Kidney epithelial cell (primary cell): ENCODE results near the gene ISOC2. TPM values are rescaled to one million over a fixed set of nuclear protein-coding genes. Genes with fewer than 3 reads are reported as not detected.

Experiments
- DNase-seq: peaks from one replicate; pipeline ENCODE4 v3.0.0-alpha.2; 2010; ENCODE audit warnings: low read depth
- H3K27me3 ChIP-seq: 2 replicates; pipeline ENCODE4 v1.6.0; 2011; ENCODE audit warnings: low read length; ENCODE audit not compliant: control insufficient read depth, insufficient read depth
- H3K36me3 ChIP-seq: 2 replicates; pipeline ENCODE4 v1.5.1; 2011; ENCODE audit warnings: low read length; ENCODE audit not compliant: control insufficient read depth, insufficient read depth
- H3K4me3 ChIP-seq: 2 replicates; pipeline ENCODE4 v1.5.1; 2011; ENCODE audit warnings: low read depth, mild to moderate bottlenecking, control low read depth, low read length
- CTCF ChIP-seq: IDR thresholded peaks from 2 replicates; pipeline ENCODE4 v1.5.1; 2011; ENCODE audit warnings: mild to moderate bottlenecking, moderate library complexity, low read length, control low read depth, inconsistent platforms; ENCODE audit not compliant: insufficient read depth, poor library complexity, severe bottlenecking
- total RNA-seq: library from RNA; depleted of rRNA; stranded (reverse); fragments of >200 nt; gene quantifications from 2 replicates; pipeline ENCODE4 v1.2.3, GENCODE V29; 2015

The ISOC2 gene
- total RNA-seq, 1 donor from 2014 or later: 49.8 TPM

- Histone ChIP-seq H3K27me3 (peaks cover 44% of the 10 kb centered on the region), H3K36me3 (no peaks in the 10 kb centered on the region), H3K4me3 (no peak overlapping the region)
- no peak for DNase-seq
- TF ChIP-seq CTCF: no peak
Observed at GRCh38 chr19:55435020-55435419, 26.4 kb downstream of the ISOC2 start.

- TF ChIP-seq CTCF: no peak
- H3K4me3 ChIP-seq: no peak overlapping the region
- no peak for DNase-seq
- no peaks in the 10 kb centered on the region for H3K36me3 ChIP-seq
- H3K27me3 ChIP-seq: peaks cover 42% of the 10 kb centered on the region
Observed at GRCh38 chr19:55434356-55434919, 27.0 kb downstream of the ISOC2 start.

GRCh38 chr19:55433292-55433691, 28.1 kb downstream of the ISOC2 start:
- H3K36me3 ChIP-seq: no peaks in the 10 kb centered on the region
- peaks cover 37% of the 10 kb centered on the region for H3K27me3 ChIP-seq
- H3K4me3 ChIP-seq: no peak overlapping the region
- no peak for DNase-seq
- no peak for TF ChIP-seq CTCF

- Histone ChIP-seq H3K36me3 (no peaks in the 10 kb centered on the region), H3K4me3 (no peak overlapping the region), H3K27me3 (peaks cover 34% of the 10 kb centered on the region)
- no peak for DNase-seq
- TF ChIP-seq CTCF: no peak
Observed at GRCh38 chr19:55432241-55432959, 29.0 kb downstream of the ISOC2 start.

- Histone ChIP-seq H3K4me3 (no peak overlapping the region), H3K27me3 (peaks cover 34% of the 10 kb centered on the region), H3K36me3 (no peaks in the 10 kb centered on the region)
- DNase-seq: no peak
- TF ChIP-seq CTCF: no peak
Observed at GRCh38 chr19:55431183-55431582, 30.3 kb downstream of the ISOC2 start.

GRCh38 chr19:55426042-55426441, 35.4 kb downstream of the ISOC2 start:
- Histone ChIP-seq H3K27me3 (peaks cover 7% of the 10 kb centered on the region), H3K36me3 (no peaks in the 10 kb centered on the region), H3K4me3 (no peak overlapping the region)
- no peak for TF ChIP-seq CTCF
- DNase-seq: no peak
